GM18909 (cell line): ENCODE data around the gene FBRSL1.
"Not testable (repeated sequence)": the region's sequence is repeated elsewhere in the genome, so short reads cannot be mapped to it uniquely, and the experiment has no call there.

Experiments
- ATAC-seq: cut with Tn5 transposase; IDR thresholded peaks from one replicate; pipeline ENCODE4 v1.9.1; 2021; ENCODE audit warnings: mild to moderate bottlenecking; ENCODE audit not compliant: unreplicated experiment, poor library complexity

Gene FBRSL1

DNA sequence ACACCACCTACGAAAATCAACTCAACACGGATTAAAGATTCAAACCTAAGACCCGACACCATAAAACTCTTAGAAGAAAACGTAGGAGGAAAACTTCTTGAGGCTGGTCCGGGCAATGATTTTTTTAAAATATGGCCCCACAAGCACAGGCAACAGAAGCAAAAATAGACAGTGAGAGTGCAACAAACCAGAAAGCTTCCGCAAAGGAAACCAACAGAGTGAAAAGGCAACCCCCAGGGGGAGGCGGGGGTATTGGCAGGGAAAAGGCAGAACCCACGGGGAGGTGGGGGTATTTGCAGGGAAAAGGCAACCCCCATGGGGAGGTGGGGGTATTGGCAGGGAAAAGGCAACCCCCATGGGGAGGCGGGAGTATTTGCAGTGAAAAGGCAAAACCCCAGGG is 20.5 kb upstream of the FBRSL1 start:
- no peak for ATAC-seq

DNA sequence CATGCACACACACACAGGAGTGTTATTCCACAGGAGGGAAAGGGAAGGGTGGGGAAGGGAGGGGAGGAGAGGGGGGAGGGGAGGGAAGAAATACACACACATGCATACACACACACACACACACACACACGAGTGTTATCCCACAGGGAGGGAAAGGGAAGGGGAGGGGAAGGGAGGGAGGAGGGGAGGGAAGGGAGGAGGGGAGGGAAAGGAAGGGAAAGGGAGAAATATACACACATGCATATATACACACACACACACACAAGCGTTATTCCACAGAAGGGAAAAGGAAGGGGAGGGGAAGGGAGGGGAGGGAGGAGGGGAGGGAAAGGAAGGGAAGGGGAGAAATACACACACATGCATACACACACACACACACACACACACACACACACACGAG is 19.6 kb upstream of the FBRSL1 start:
- no peak for ATAC-seq

DNA sequence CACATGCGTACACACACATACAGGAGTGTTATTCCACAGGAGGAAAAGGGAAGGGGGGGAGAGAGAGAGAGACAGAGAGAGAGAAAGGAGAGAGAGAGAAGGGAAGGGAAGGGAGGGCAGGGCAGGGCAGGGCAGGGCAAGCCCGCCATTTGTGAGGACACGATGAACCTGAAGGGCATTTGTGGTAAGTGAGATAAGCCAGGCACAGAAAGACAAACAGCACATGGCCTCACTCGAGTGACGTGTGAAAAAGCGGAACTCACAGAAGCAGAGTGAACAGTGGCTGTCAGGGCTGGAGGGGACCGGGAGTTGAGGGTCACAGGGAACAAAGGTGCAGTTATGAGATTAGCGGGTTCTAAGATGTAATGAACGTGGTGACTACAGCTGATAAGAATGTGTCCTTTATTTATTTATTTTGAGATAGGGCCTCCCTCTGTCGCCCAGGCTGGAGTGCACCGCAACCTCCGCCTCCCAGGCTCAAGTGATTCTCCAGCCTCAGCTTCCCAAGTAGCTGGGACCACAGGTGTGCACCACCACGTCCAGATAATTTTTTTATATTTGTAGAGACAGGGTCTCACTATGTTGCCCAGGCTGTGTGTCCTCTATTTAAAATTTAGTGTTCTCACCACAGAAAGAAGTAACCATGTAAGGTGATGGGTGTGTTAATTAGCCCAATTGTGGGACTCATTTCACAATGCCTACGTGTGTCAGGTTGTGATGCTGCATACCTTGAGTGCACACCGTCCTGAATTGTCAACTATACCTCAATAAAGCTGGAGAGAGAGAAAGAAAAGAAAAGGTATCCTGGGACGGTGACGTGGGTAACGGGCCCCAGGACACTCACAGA is 18.7 kb upstream of the FBRSL1 start:
- no peak for ATAC-seq

DNA sequence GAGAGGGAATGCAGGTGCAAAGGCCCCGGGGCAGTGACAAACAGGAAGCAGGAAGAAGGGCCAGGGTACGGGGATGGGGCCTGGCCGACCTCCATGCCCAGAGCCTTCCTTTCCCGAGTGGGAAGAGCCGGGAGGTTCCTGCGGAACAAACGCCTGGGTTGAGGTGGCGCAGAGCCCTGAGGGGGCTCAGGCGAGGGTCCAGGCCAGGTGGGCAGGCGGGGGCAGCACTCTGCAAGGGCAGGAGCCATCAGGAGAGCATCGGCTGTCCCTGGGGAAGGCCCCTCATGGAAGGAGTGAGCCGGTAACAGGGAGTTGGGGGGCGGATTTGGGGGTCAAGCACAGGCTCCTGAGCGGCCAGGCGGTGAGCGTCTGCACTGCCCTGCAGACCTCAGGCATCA is 18.1 kb upstream of the FBRSL1 start:
- ATAC-seq: no peak

DNA sequence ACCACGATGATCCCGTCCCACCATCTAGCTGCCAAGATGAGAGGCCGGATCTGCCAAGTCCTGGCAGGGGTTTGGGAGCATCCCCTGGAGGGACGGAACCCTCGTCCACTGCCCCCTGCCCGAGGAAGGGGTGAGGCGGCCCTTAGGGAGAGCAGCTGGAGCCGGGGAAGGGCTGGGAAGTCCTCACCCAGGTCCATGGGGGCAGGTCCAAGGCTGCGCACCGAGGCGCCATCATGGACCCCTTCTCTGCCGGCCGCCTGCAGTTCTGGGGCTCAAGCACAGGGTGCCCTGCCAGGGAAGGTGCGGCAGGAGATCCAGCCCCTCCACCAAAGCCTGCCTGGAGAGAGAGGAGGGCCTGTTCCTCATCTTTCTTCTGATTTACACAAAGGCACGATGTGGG is 17.6 kb upstream of the FBRSL1 start:
- no peak for ATAC-seq

DNA sequence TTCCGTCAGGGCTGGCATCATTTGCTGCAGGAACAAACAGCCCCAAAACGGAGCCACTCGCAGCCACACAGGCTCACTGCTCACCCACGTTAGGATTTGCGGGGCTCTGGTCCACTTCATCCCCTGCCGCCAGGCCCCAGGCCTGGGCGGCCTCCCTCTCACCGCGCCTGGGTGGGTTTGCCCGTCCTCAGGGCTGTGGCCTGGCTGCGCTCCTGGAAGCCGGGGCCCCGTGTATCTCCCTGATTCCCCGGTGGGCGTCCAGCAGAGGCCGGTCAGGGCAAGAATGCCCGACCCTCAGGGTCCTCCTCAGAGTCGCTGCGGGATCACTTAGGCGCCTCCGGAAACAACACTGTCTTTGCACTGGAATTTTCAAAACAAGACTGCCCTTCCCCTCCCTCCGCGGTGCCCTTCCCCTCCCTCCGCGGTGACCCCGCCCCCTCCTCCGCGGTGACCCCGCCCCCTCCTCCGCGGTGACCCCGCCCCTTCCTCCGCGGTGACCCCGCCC is 15.7 kb upstream of the FBRSL1 start:
- no peak for ATAC-seq

DNA sequence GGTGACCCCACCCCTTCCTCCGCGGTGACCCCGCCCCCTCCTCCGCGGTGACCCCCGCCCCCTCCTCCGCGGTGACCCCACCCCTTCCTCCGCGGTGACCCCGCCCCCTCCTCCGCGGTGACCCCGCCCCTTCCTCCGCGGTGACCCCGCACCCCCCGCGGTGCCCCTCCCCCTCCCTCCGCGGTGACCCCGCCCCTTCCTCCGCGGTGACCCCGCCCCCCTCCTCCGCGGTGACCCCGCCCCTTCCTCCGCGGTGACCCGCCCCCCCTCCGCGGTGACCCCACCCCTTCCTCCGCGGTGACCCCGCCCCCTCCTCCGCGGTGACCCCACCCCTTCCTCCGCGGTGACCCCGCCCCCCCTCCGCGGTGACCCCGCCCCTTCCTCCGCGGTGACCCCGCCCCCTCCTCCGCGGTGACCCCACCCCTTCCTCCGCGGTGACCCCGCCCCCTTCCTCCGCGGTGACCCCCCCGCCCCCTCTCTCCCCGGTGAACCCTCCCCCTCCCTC is 15.1 kb upstream of the FBRSL1 start:
- not testable (repeated sequence) for ATAC-seq

DNA sequence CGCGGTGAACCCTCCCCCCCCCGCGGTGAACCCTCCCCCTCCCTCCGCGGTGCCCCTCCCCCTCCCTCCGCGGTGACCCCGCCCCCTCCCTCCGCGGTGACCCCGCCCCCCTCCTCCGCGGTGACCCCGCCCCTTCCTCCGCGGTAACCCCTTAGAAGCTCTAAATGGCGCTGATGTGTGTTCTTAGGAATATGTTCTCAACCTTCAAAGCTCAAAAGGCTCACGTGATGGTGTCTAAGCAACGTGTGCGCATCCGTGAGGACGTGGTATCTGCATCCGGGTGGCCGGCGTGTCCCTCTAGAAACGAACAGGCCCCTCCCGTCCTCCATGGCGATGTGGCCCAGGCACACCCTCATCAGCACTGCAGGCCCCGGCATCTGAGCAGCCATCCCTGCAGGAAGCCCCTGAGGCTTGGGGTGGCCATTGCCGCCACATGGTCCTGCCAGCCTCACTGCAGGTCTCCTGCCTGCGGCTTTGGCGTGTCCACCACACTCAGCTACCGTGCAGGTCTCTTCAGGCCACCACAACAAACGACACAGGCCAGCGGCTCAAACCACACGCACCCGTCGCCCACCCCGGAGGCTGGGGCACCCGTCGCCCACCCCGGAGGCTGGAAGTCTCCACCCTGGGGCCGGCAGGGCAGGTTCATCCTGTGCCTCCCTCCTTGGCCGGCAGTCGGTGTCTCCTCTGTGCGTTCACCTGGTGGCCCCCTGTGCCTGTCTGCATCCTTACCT is 14.5 kb upstream of the FBRSL1 start:
- no peak for ATAC-seq

DNA sequence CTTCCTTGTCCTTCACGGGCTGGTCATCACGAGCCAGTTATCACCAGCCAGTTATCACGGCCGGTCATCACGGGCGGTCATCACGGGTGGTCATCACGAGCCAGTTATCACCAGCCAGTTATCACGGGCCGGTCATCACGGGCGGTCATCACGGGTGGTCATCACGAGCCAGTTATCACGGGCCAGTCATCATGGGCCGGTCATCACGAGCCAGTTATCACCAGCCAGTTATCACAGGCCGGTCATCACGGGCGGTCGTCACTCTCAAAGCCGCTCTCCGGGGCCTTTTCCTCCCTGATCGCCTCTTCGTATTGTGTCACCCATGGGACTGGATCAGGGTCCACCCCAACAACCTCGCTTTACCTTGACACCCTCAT is 13.9 kb upstream of the FBRSL1 start:
- no peak for ATAC-seq

- ATAC-seq: no peak
Measured at GRCh38 chr12:132476421-132476820, 13.5 kb upstream of the FBRSL1 start.

- ATAC-seq: no peak
Measured at GRCh38 chr12:132477017-132477702, 12.8 kb upstream of the FBRSL1 start.

DNA sequence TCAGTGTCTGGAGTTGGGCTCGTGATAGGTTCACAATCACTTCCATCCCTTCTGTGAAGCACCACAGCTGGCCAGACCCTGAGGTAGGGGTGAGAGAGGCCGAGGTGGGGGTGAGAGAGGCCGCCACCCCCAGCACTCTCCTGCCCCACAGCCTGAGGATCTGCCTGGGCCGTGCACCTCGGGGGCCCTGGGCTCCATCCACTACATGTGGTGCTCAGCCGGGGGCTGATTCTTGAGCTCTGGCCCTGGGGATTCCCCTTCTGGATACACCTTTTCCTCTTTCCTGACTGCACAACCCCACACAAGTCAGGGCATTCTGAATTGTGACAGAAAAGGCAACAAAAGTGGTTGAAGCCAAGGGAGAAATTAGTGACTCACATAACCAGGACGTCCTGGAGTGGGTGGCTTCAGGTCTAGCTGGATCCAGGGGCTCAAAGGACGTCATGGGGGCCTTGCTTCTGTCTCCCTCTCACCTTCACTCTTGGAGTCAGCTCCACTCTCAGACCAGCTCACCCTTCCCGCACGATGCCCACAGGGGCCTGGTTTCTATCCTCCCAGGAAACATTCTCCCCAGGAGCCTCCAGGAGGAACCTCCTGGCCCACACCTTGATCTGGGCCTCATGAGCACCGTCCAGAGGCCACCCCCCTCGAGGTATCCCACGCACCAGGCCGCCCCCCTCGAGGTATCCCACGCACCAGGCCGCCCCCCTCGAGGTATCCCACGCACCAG is 12.1 kb upstream of the FBRSL1 start:
- ATAC-seq: no peak

GRCh38 chr12:132478433-132478803 is 11.5 kb upstream of the FBRSL1 start:
- no peak for ATAC-seq

DNA sequence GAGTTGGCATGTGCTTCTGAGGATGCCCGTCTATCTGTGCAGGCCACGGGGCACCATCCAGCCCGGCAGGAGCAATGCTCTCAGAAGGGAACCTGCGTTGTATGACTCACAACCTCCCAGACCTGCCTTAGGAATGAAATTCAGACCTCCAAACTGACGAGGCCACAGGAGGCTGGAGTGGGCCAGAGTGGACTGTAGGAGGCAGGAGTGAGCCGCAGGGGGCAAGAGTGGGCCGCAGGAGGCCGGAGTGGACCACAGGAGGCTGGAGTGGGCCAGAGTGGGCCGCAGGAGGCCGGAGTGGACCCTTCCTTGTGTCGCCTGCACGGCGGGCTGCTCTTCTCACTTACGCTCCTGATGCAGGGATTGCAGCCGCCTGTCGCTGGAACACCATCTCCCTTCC is 11.1 kb upstream of the FBRSL1 start:
- ATAC-seq: no peak

DNA sequence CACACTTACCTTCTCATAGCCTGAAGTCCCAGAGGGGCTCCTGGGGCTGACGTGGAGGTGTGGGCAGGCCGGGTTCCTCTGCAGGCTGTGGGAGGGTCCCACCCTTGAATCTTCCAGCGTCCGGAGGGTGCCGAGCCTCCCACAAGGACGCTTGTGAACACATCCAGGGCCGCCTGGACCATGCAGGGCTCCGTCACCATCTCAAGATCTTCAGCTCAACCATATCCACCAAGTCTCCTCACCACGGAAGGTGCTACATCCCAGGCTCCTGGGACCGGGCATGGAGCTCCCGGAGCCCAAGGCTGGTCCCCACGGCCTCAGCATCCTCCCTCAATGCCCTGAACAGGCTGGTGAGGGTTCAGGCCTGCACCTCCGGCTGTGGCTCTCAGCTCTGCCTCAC is 10.7 kb upstream of the FBRSL1 start:
- no peak for ATAC-seq

DNA sequence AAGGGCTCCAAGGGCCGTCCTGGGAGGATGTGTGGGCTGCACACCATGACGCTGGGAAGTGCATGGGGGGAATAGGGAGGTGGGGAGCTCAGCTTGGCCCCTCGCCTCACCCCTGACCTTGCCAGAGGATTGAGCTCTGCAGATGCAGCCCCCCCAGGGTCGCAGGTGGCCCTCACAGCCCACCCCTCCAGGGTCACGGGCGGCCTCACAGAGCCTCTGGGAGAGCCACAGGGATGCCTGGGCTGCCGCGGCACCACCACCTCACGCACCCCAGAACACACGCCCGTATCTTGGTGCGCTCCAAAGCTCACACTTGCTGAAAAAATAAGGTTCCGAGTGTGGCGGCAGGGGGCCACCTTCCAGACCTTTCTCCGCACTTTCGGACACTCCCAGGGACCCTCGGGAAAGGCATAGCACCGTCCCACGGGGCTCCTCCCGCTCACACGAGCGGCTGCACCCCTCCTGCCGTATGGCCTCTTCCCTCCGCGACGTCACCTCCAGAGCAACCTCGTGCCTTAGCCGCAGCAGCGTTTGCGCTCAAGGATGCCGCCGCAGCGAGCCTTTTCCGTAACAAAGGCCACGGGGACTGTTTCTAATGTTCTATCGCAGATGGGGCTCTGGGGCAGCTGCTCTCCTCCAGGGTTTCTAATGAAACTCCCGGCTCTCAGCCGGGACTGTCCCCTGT is 9.9 kb upstream of the FBRSL1 start:
- no peak for ATAC-seq

DNA sequence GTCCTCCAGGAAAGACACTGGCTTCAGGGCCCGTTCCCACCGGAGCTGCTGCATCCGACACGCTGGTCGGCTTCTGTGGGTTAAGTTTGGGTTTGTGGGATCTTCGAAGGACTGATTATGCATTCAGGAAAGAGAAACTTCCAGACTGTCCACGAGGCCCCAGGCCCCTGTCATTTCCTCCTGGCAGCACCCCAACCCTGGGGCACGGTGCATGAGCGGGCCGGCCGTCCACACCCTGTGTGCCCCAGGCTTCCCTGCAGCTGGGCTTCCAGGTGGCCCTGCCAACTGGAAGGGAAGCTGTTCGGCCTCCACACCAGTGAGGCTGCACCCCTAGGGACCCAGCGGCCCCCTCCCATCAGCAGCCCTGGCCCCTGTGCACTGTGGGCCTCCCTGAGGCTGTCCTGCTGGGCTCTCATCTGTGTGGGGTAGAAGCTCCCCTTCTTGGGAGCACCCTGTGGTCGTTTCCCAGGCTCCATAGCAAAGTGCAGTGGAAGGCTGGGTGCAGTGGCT is 9.3 kb upstream of the FBRSL1 start:
- no peak for ATAC-seq

GRCh38 chr12:132481345-132481744 is 8.6 kb upstream of the FBRSL1 start:
- ATAC-seq: no peak
